SH-SY5Y (cell line): ENCODE data around the gene NBAS.

ENCODE experiments used
- GATA2 ChIP-seq: IDR thresholded peaks from 2 replicates; pipeline ENCODE4 v1.6.1; 2011; ENCODE audit warnings: mild to moderate bottlenecking, low read depth, low read length
- GATA3 ChIP-seq: IDR thresholded peaks from 2 replicates; pipeline ENCODE4 v1.6.1; 2011; ENCODE audit warnings: low read depth, mild to moderate bottlenecking, low read length, moderate library complexity

DNA sequence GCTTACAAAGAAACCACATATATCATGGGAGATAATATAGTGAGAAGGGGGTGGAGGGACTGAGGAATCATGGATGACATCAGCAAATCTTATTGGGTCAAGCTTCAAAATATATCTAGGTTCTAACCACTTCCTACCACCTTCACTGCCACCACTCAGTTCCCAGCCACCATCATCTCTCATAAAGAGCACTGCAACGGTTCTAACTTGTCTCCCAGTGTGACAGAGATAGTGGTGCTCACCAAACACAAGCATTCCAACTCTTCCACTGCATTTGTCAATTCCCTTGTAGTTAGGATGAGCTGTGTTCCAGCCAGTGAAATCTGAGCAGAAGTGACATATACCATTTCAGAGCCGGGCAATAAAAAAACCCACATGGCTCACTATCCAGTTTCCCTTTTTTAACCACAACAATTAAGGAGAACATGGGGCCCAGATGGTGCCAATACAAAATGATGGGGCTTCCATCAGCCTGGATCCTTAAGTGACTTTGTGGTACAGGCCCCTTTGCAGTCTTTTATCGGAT, 318.1 kb downstream of the NBAS start:
- no peak for TF ChIP-seq GATA2
- TF ChIP-seq GATA3, result no peak
